Epithelial cell of prostate (primary cell): Measurements from ENCODE around the gene GRID1.

Experiments used
- DNase-seq: peaks from one replicate; pipeline ENCODE4 v3.0.0-alpha.2; 2011; ENCODE audit warnings: low read depth, low spot score
- H3K27ac ChIP-seq: fragments of 450-650 bp; 2 replicates; pipeline ENCODE4 v1.5.1; 2017; ENCODE audit warnings: mild to moderate bottlenecking

The GRID1 gene

GRCh38 chr10:85668522-85668921 is 698.1 kb downstream of the GRID1 start:
- DNase-seq: no peak
- H3K27ac ChIP-seq: no peak overlapping the region

- no peak for DNase-seq
- H3K27ac ChIP-seq: no peak overlapping the region
Observed at GRCh38 chr10:85667638-85668233, 698.9 kb downstream of the GRID1 start.

DNA sequence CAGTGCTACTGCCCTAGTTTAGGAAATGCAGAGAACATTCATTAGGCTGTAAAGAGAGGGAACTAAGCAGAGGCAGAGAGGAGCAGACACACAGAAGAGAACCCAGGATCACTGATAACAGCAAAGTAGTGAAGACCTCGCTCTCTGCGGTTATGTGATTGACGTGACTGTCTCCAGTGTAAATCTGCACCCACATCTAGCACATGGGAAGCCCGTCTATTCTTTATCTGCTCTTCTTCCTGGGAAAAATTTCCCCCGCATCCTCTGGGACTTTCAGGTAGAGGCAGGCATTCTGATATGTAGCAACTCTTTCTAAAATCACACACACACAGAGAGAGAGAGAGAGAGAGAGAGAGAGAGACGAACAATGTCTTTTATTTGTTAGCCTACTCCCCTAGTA is 699.6 kb downstream of the GRID1 start:
- DNase-seq: no peak
- H3K27ac ChIP-seq: no peak overlapping the region

GRCh38 chr10:85666102-85666501 is 700.5 kb downstream of the GRID1 start:
- no peak overlapping the region for H3K27ac ChIP-seq
- no peak for DNase-seq

DNA sequence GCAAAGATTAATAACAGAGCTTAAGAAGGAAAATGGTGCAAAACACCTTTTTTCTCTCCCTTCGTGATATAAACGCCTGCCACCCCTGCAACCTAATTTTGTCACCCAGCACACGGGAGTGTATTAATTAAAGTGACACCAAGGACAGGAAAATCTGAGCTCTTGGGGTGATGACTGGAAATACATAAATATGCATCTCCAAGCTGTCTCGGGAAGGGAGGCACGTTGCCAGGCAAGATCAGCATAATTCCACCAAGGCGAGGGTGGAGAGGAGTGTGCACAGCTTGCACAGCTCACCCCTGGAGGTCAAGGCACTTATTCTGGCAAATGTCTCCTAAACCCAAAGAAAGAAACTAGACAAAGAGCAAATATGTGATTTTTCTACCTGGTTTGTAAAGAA is 700.9 kb downstream of the GRID1 start:
- no peak overlapping the region for H3K27ac ChIP-seq
- no peak for DNase-seq

DNA sequence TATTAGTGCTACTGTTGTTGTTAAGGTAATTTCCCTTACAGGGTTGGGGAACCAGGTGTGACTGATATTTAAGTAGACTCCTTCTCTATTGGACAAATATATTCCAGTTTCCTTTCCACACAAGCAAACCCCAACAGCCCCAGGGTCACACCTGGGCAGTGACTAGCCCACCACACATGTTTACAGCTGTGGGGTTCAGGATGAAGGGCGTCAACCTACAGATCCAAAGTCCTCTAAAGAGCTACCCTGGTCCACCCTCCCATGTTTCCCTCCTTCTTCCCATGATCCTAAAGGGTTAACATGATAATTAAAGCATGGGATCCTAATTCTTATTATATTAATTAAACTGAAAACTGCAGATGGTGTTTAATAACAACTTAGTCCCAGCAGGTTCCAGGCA is 701.5 kb downstream of the GRID1 start:
- no peak for DNase-seq
- no peak overlapping the region for H3K27ac ChIP-seq

- DNase-seq: no peak
- H3K27ac ChIP-seq: no peak overlapping the region
Observed at GRCh38 chr10:85661123-85661522, 705.5 kb downstream of the GRID1 start.

- H3K27ac ChIP-seq: no peak overlapping the region
- no peak for DNase-seq
Observed at GRCh38 chr10:85659331-85659730, 707.3 kb downstream of the GRID1 start.

DNA sequence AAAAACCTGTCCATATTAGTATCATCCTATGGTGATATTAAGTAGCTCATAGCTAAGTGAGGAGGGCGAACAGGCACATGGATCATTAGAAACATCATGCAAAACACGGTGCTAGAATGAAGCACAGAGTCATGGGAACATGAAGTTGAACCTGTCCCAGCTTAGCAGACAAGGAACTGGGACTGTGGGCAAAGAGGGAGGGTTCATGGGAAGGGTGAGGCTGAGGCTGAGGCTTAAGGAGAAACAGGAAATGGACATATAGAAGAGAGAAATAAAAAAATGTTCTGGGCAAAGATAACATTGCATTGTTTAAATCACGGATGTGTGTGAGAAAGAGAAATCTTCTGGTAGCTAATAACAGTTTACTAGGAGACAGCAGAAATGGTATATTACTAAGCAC is 708.1 kb downstream of the GRID1 start:
- DNase-seq: no peak
- no peak overlapping the region for H3K27ac ChIP-seq

DNA sequence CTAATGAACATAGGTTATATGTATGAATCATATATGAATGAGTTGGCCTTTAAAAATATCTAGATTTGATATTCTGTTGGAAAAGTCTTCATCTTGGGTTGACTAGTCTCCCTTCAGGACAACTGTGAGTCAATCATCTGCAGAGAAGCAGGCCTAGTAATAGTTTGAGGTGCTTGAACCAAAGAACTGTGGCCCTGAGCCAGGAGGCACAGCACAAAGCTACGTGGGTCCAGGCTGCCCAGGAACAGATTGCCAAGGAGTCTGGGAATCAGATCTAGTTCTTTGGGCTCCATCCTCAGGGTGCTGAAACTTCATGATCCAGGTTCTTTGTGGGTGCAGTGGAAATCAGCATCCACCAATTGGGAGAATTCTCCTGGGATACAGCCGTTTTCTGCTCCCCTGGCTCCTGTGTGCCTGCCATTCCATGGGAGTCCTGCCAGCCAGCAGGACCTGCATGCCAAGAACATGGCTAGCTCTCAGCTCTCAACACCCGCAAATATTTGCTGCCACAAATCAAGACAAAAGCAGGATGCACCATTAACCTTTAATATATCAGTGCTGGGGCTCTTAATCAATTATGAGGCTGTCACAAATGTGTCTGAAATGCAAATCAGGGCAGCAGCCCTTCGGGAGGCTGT is 709.0 kb downstream of the GRID1 start:
- DNase-seq: no peak

GRCh38 chr10:85655411-85655810 is 711.2 kb downstream of the GRID1 start:
- no peak for DNase-seq
- H3K27ac ChIP-seq: no peak overlapping the region

More for the DNA sequence above, 709.0 kb downstream of the GRID1 start:
- H3K27ac ChIP-seq: no peak overlapping the region

- no peak overlapping the region for H3K27ac ChIP-seq
- no peak for DNase-seq
Observed at GRCh38 chr10:85651497-85651882, 715.1 kb downstream of the GRID1 start.

DNA sequence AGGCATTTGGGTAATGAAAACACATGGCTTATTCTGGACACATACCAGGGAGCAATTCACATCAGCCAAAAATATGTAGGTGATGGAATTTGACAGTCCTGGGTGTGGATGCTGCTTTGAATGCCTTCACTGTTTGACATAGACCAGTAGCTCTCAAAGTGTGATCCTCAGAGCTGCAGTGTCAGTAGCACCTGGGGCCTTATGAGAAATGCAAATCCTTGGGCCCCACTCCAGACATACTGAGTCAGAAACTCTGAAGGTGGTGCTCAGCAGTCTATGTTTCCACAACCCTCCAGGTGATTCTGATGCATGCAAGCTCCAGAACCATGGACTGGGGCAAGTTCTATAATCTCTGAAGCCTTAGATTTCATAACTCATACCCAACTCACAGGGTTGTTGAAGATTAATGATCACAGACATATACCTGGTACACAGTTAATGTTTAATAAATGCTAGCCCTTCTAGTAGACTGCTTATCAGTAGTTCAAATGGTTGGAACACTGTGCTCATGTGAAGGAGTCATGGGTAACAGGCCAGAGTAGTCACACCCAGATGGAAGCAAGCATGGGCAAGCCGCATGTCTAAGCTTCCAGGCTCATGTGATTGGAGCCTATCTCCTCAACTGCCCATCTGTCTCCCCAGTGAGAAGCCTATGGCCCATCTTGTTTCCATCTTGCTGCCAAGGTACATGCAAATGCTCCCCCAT is 715.7 kb downstream of the GRID1 start:
- peak overlapping the region; percentile 37 for H3K27ac ChIP-seq
- DNase-seq: peak; percentile 45

DNA sequence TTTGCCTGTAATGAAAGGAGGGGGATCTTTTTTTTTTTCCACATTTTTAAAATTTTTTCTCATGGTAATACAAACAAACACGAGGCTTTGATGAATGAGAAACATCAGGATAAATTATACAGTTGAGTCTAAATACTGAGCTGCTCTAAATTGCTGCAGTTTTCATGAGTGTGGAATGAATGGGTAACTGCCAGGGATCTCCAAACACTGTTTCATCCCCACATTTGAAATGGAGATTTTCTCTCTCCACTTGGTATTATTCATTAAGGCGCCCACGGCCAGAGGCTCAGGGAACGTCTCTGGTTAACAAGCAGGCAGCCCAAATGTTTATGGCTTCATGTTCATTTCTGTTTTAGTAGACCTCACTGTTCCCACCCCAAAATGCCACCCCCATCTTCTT is 717.1 kb downstream of the GRID1 start:
- no peak overlapping the region for H3K27ac ChIP-seq
- DNase-seq: no peak

DNA sequence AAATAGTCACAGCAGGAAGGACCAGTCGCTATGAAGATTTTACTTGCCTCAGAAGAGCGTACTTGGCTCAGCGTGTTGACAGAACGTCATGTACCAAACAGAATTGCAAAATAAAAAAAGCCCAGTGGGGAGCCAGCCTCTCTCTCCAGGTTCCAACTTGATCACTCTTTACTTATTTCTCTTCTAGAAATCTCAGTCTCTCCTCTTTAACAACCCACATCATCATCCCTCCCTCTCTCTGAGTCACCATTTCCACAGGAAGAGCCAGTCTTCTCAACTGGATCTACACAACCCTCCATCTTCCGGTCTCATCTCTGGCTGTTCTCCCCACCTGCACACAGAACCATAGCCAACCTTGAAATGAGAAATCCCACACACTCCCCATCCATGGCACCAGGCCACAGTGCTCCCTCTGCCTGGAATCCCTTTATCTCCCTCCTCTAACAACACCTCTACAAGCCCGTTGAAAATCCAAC is 718.3 kb downstream of the GRID1 start:
- DNase-seq: no peak
- no peak overlapping the region for H3K27ac ChIP-seq

DNA sequence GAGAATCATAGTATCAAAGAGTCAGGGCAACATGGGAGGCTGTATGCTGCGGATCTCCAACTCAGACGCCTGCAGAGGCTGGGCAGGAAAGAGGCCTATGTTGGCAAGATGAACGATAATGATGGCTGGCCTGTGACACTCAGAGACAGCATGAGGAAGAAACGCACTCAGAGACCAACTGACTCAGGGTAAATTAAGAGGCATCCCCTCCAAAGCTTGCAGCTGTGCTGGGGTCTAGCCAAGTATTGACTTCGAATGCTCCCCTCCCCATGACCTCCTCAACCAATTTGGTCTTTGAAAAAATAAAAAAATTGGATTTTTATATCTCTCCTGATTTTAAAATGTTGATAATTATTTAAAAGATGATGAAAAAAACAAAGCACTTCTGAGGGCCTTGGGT is 718.9 kb downstream of the GRID1 start:
- no peak for DNase-seq
- no peak overlapping the region for H3K27ac ChIP-seq

DNA sequence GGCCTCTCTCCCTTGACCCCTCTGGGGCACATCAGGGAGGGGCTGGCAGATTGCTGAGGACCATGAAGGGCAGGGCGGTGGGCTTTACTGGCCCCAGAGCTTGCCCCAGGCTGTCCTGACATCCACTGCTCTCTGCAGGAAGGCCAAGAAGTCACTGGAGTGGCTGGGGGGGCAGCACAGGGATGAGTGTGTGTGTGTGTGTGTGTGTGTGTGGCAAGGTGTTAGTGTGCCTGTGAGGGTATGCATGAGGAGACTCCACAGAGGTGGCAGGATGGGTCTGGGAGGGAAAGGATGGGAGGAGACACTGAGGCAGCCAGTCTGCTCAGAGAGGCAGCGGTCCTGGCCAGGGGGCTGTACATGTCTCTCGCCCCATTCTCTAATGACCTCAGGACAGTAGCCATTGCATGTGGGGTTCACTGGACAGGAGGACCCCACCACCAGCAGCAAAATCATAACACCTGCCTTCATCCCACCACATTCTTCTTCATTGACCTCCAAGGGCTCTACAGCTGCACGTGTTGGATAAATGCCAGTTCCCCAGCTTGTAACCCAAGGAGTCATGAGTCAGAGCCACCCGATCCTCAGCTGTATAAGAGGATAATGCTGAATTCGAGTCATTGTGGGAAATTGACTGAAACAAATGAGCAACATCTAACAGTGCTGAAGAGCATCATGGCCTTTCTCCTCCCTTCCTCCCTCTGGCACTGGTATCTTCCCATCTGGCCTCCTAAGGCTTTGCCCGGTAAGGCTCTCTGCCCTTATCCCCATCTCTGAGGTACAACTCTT is 720.5 kb downstream of the GRID1 start:
- no peak overlapping the region for H3K27ac ChIP-seq
- peak; percentile 34 for DNase-seq

DNA sequence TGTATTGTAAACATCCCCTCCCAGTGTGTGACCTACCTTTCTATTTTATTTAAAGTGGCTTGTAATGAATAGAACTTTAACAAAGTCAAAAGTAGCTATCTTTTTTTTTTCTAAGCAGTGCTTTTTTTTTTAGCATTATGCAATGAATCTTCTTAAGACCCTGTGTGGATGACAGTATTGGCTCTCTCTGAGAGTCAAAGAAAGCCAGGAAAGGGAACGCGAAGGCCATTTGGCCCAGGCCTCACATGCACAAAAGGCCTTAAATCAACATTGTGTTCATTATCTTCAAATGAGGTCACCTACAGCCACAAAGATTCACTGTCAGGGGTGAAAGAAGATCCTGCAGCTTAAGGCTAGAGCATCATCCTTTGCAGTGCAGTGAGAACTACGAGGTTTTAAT is 721.5 kb downstream of the GRID1 start:
- no peak overlapping the region for H3K27ac ChIP-seq
- no peak for DNase-seq

GRCh38 chr10:85643845-85644525 is 722.6 kb downstream of the GRID1 start:
- DNase-seq: peak; percentile 90
- peak overlapping the region; percentile 91 for H3K27ac ChIP-seq

DNA sequence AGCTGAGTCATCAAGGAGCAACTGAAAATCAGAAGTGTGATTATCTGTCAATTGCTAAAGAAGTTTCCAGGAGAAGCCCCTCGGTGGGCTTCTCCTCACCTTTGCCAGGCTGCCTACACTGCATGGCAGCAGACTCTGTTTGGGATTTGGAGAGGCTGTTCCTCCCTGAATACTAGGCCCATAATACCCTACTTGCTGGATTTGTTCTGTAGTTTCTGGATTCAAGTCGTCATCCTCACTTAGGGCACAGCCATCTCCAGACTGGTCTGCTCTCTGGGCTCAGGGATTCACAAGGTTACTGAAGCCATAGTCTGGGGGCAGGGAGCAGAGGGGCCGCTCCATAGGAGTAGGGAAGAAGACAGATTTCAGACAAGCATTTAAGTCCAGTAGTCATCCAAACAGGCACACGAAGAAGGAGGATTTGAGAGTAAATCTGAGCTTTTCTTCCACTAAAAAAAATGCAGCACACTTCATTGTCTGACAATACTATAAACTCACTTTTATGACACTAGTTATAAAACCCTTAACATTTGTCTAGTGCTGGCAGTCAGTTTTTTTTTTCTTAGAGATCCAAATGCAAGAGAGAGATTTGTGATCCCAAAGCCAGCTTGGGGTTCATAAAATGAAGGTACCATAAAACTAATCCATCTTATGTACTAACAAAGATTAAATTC is 723.3 kb downstream of the GRID1 start:
- no peak for DNase-seq
- peak overlapping the region; percentile 91 for H3K27ac ChIP-seq
